Kasumi-1 (cell line): ENCODE measurements around the gene ZNF506.
"Not testable (repeated sequence)": the region's sequence is repeated elsewhere in the genome, so short reads cannot be mapped to it uniquely, and the experiment has no call there.

Experiments used
- DNase-seq, 2 experiments: peaks; one replicate each; lab custom pipeline; 2025; lab: John Stamatoyannopoulos, UW

The ZNF506 gene

DNA sequence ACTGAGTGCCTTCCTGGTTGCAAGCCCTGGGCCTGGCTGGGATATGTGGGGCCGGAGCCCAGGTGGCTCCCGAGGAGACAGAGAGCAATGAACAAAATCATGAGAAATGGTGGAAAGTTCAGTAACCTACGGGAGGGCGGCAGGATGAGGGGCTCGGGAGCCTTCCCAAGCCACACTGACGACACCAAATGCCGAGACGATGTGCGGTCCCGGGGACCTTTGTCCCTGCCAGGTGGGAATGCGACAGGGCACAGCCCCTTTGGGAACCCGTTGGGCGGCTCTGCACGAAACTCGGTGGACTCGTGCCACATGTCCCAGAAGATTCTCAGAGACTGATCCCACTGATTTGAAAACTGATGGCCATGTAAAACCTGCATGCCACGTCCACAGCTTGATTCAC is 76.9 kb downstream of the ZNF506 start:
- DNase-seq = no peak

DNA sequence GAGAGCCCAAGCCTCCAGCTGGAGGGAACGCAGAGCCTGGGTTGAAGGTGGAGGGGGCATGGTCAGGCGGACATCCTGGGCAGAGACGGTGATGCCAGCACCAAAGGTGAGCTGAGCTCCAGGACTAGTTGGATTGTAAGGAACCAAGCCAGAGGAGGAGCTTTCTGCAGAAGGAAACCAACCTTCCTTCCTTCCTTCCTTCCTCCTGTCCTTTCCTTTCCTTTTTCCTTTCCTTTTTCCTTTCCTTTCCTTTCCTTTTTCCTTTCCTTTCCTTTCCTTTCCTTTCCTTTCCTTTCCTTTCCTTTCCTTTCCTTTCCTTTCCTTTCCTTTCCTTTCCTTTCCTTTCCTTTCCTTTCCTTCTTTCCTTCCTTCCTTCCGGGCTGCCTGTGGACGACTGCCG is 77.6 kb downstream of the ZNF506 start:
- not testable (repeated sequence) for DNase-seq

DNA sequence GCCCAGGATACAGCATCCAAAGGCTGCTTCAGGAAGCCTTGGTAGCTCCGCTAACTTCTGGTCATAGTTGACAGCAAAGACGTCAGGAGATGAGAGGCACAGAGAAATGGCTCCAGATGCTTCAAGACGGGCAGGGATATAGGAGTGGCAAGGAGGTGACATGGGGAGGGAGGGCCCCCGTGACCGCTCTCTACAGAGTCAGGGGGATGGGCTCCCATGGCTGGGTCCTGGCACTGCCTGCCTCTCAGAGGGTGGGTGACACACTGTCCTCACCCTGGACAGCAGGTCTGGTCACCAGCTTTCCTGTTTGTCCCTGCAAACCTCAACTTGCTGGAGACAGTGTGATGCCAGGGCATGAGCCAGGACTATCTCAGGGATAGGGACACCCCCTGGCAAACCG is 78.4 kb downstream of the ZNF506 start:
- DNase-seq = no peak

DNA sequence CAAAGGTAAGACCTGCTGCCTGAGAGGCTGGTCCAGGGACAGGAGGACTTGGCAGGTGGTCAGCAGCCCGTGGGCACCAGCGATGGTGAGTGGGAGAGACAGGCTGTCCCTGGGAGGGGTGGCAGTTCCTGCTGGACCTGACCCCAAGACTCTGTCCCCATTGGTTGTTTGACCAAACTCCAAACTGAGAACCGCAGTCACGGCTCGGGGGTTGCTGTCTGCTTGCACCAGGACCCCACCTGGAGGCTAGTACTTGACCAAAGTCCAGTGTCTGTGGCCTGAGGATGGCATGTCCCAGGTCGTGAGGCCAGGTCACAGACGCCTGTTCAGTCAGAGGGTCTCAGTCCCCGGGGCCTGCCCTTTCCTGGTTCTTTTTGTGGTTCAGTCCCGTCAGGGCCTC is 78.8 kb downstream of the ZNF506 start:
- no peak for DNase-seq
